Measurements from ENCODE around the gene LRRC26.

DNA sequence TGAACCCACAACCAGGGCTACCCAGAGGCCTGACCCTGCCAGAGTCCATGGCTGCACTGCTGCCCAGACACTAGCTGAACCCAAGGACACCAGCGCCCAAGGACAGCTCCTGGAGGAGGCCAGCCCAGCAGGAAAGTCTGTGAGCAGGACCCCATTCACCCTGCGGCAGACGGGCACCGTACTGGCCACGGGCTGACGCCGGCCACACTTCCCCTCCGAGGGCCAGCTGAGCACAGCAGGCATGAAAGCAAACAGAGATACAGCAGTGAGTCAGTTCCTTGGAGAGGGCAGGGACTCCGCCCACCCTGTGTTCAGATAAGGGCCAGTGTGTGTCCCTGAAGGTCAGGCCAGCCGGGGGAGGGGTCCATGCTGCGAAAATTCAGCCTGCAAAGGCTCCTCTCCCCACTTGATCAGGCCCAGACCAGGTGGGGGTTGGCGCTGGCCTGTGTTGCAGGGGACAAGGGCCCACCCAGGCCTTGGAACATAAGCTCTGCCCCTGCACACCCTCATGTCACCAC is 49.0 kb upstream of the LRRC26 start:
- TF ChIP-seq POLR2AphosphoS5 (IDR thresholded peaks at IDR 0.05; ENCODE audit: borderline replicate concordance, low read depth, low read length) (no peak), EZH2 (IDR thresholded peaks at IDR 0.05) (no peak)

Measured in SK-N-MC (cell line).